Vagina (tissue), 2 donors: ENCODE measurements around the gene TMEM178B. TPM values are rescaled to one million over a fixed set of nuclear protein-coding genes. Genes with fewer than 3 reads are reported as not detected.
"Not testable (repeated sequence)": the region's sequence is repeated elsewhere in the genome, so short reads cannot be mapped to it uniquely, and the experiment has no call there.

ENCODE experiments used
- DNase-seq, 2 donors: peaks; one replicate each; pipeline ENCODE4 v3.0.0-alpha.2; 2017; ENCODE audit errors: extremely low spot score in 2 of 2
- H3K27ac ChIP-seq: fragments of 200-600 bp; sonication (generic); one replicate; pipeline ENCODE4 v1.5.1; 2019
- H3K27me3 ChIP-seq: fragments of 200-600 bp; sonication (generic); one replicate; pipeline ENCODE4 v1.5.1; 2019
- H3K36me3 ChIP-seq, 2 donors: fragments of 200-600 bp; sonication (generic); one replicate each; pipeline ENCODE4 v1.5.1; 2017 to 2019
- H3K4me1 ChIP-seq: fragments of 200-600 bp; sonication (generic); one replicate; pipeline ENCODE4 v1.5.1; 2019
- H3K4me3 ChIP-seq, 2 donors: fragments of 200-600 bp; sonication (generic); 1 replicate in 1 of 2; 2 replicates in 1 of 2; pipeline ENCODE4 v1.5.1; 2016 to 2019
- H3K9me3 ChIP-seq: fragments of 200-600 bp; sonication (generic); one replicate; pipeline ENCODE4 v1.5.1; 2019
- POLR2A ChIP-seq, 2 donors: fragments of 450-650 bp; IDR thresholded peaks; one replicate each; pipeline ENCODE4 v1.6.1; 2017; ENCODE audit warnings: antibody characterized with exemption in 2 of 2, mild to moderate bottlenecking in 2 of 2, moderate library complexity in 2 of 2
- POLR2AphosphoS5 ChIP-seq, 2 donors: sonication (generic); formaldehyde crosslinking; IDR thresholded peaks; one replicate each; pipeline ENCODE4 v1.9.0; 2017; ENCODE audit warnings: antibody characterized with exemption in 2 of 2, mild to moderate bottlenecking in 2 of 2, low read depth in 1 of 2; ENCODE audit not compliant: insufficient read depth in 1 of 2
- intact Hi-C: fragments of 100-400 bp; cut with DNase I; formaldehyde crosslinking; loops from one replicate; pipeline ENCODE4 v1.15.1; 2023
- total RNA-seq: library from RNA; depleted of rRNA; stranded (reverse); fragments of >200 nt; gene quantifications from one replicate; pipeline ENCODE4 v1.2.3, GENCODE V29; 2016
- TF ChIP-seq, protein P1 (sequence below), 3 experiments: fragments of 450-650 bp in 2 of 3; fragments of 200-600 bp in 1 of 3; sonication (generic) in 1 of 3; IDR thresholded peaks; one replicate each; pipeline ENCODE4 v1.5.1; 2017 to 2019; ENCODE audit warnings: antibody characterized with exemption in 3 of 3, mild to moderate bottlenecking in 2 of 3, moderate library complexity in 2 of 3

The TMEM178B gene
- total RNA-seq, 1 donor from 2014 or later: 1.2 TPM

DNA sequence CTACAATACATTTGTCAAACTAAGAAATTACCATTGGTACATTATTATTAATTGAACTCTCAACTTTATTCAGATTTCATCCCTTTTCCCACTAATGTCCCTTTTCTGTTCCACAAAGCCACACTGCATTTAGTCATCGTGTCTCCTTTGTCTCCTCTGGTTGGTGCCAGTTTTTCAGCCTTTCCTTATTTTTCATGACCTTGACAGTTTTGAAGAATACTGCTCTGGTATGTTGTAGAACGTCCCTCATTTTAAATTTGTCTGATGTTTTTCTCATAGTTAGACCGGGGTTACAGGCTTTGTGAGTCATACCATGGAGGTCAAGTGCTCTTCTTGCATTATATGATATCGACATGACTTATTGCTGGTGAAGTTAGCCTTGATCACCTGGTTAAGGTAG is 304.0 kb downstream of the TMEM178B start:
- intact Hi-C loops: no loop called here
- H3K27me3 ChIP-seq: no peaks in the 10 kb centered on the region
- no peaks in the 10 kb centered on the region for H3K36me3 ChIP-seq
- TF ChIP-seq POLR2AphosphoS5 (IDR thresholded peaks at IDR 0.05; ENCODE audit: insufficient read depth in 1 of 2, low read depth in 1 of 2): no peak
- TF ChIP-seq, protein P1, sequence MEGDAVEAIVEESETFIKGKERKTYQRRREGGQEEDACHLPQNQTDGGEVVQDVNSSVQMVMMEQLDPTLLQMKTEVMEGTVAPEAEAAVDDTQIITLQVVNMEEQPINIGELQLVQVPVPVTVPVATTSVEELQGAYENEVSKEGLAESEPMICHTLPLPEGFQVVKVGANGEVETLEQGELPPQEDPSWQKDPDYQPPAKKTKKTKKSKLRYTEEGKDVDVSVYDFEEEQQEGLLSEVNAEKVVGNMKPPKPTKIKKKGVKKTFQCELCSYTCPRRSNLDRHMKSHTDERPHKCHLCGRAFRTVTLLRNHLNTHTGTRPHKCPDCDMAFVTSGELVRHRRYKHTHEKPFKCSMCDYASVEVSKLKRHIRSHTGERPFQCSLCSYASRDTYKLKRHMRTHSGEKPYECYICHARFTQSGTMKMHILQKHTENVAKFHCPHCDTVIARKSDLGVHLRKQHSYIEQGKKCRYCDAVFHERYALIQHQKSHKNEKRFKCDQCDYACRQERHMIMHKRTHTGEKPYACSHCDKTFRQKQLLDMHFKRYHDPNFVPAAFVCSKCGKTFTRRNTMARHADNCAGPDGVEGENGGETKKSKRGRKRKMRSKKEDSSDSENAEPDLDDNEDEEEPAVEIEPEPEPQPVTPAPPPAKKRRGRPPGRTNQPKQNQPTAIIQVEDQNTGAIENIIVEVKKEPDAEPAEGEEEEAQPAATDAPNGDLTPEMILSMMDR (IDR thresholded peaks at IDR 0.05): no peak
- TF ChIP-seq POLR2A (IDR thresholded peaks at IDR 0.05): no peak
- H3K27ac ChIP-seq: no peak overlapping the region
- no peaks in the 10 kb centered on the region for H3K4me1 ChIP-seq
- H3K9me3 ChIP-seq: no peaks in the 10 kb centered on the region
- no peak for DNase-seq
- no peak overlapping the region for H3K4me3 ChIP-seq

DNA sequence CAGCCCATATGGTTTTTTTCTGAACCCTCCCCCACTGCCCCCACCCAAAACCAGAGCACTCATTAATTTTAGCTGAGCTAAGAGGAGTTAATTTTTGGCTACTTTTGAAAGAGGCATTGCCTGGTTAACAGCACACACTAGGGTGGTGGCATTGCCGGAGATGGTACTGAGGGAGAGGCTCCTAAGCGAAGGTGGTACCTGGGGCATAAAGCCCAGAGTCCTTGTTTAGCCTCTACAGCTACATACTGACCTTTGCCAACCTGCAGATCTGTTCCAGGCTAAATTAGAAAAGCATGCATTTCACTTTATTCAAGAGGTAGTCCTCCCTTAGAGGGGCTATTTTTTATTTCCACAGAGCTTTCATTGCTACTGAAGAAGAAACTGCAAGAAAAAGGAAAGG is 304.5 kb downstream of the TMEM178B start:
- no peak overlapping the region for H3K27ac ChIP-seq
- no peaks in the 10 kb centered on the region for H3K36me3 ChIP-seq
- H3K9me3 ChIP-seq: no peaks in the 10 kb centered on the region
- intact Hi-C loops: no loop called here
- no peak overlapping the region for H3K4me3 ChIP-seq
- no peaks in the 10 kb centered on the region for H3K27me3 ChIP-seq
- no peaks in the 10 kb centered on the region for H3K4me1 ChIP-seq
- DNase-seq: no peak
- TF ChIP-seq POLR2A (IDR thresholded peaks at IDR 0.05): no peak
- no peak for TF ChIP-seq POLR2AphosphoS5 (IDR thresholded peaks at IDR 0.05; ENCODE audit: insufficient read depth in 1 of 2, low read depth in 1 of 2)
- TF ChIP-seq, protein P1 (IDR thresholded peaks at IDR 0.05): no peak

DNA sequence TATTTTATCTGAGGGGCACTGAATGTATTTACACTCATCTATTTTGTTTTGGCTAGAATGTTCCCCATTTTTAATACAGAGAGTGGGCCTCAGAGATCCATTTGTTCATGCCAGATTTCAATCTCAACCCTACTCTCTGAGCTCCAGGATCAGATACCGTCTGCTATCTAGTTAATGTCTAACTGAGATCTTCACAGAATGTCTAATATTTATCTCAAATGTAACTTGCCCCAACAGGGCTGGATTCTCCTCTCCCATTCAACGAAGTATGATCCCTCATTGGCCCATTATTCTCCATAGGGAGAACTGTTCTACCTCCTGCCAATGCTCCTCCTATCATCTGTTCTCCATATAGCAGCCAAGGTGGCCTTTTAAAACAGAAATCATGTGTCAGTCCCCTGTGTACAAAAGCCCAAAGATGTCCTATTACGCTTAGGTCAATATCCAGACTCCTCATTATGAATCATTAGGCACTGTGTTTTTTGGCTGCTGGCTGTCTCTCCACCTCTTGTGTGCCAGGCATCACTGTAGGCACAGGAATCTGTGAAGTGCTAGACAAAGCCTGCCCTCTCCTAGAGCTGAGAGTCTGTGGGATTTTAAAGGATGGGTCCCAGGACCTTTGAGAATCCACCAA is 308.0 kb downstream of the TMEM178B start:
- no peak for DNase-seq
- Histone ChIP-seq H3K9me3 (no peaks in the 10 kb centered on the region), H3K27me3 (no peaks in the 10 kb centered on the region), H3K4me3 (no peak overlapping the region), H3K36me3 (no peaks in the 10 kb centered on the region), H3K27ac (no peak overlapping the region), H3K4me1 (no peaks in the 10 kb centered on the region)
- TF ChIP-seq POLR2A (IDR thresholded peaks at IDR 0.05): no peak
- TF ChIP-seq, protein P1 (IDR thresholded peaks at IDR 0.05): no peak
- no peak for TF ChIP-seq POLR2AphosphoS5 (IDR thresholded peaks at IDR 0.05; ENCODE audit: insufficient read depth in 1 of 2, low read depth in 1 of 2)
- intact Hi-C loops: no loop called here

DNA sequence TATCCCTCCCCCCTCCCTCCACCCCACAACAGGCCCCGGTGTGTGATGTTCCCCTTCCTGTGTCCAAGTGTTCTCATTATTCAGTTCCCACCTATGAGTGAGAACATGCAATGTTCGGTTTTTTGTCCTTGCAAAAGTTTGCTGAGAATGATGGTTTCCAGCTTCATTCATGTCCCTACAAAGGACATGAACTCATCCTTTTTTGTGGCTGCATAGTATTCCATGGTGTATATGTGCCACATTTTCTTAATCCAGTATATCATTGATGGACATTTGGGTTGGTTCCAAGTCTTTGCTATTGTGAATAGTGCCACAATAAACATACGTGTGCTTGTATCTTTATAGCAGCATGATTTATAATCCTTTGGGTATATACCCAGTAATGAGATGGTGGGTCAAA is 309.5 kb downstream of the TMEM178B start:
- H3K27ac ChIP-seq, intact Hi-C loops, H3K36me3 ChIP-seq, H3K4me3 ChIP-seq, H3K4me1 ChIP-seq, H3K27me3 ChIP-seq, DNase-seq, H3K9me3 ChIP-seq: not testable (repeated sequence)

DNA sequence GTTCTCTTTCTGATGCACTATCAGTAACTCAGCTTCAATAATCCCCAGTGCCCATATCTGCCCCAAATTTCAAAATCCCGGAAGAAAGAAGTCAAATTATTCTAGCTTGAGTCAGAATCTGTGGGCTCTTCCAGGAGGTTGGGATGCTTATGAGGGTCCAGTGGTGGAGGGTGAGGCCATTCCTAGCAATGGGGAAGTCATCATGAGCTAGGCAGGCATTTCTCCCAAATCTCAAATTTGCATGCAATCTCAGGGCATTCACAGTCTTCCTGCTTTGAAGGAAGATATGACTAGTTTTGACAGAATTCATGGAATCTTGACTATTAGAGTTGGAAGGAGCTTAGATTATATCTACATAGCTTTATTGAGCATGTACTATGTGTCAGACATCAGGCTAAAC is 313.0 kb downstream of the TMEM178B start:
- no peak for DNase-seq
- intact Hi-C loops: no loop called here
- H3K4me1 ChIP-seq: no peaks in the 10 kb centered on the region
- H3K9me3 ChIP-seq: no peaks in the 10 kb centered on the region
- H3K27me3 ChIP-seq: no peaks in the 10 kb centered on the region
- no peak for TF ChIP-seq POLR2A (IDR thresholded peaks at IDR 0.05)
- TF ChIP-seq POLR2AphosphoS5 (IDR thresholded peaks at IDR 0.05; ENCODE audit: insufficient read depth in 1 of 2, low read depth in 1 of 2): no peak
- TF ChIP-seq, protein P1 (IDR thresholded peaks at IDR 0.05): no peak
- H3K27ac ChIP-seq: no peak overlapping the region
- no peak overlapping the region for H3K4me3 ChIP-seq
- H3K36me3 ChIP-seq: no peaks in the 10 kb centered on the region
